NCI-H524 treated with DMSO at 0.1 percent for 48 hours (cell line): ENCODE measurements around the gene HLA-E.

Experiments used
- DNase-seq: peaks from one replicate; lab custom pipeline; 2025; lab: John Stamatoyannopoulos, UW

The HLA-E gene

DNA sequence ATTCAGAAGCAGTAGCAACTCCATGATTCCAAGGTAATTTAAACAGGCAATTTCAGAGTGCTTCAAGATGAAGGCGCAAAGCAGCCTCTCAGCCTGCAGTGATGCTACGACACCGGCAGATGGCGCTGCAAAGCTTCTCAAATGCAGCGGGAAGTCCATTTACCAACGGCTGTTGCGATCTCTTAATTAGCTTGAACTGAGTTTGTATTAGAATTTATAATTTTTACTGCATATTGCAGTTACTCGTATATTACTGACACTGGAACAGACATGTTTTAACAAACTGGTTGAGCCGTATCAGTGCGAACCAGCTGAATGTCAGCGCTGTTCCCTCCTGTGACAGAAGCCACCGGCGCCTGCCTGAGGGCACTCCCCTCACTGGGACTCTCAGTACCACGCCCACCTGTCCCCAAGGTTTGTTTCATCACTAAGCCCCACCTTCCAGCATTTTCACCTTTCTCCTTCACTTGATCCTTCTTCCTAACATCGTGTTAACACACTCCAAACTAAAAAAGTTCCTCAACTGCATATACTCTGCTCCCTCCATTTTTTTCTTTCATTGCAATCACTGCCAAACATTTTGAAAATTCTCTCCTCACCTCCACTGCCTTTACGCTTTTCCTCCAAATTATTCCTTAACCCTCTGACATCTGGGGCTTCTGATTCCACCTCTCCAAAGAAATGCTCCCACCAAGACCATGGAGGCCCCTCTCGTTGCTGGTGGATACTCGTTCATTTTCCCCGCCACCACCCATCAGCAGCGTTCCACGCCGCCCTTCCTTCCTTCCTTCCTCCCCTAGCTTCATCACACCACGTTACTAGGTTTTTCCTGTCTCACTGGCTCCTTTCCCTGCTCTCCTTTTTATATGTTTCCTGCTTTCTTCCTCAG, 52.5 kb downstream of the HLA-E start:
- no peak for DNase-seq

GRCh38 chr6:30542404-30542725, 53.1 kb downstream of the HLA-E start:
- DNase-seq: no peak

- DNase-seq: no peak
Measured at GRCh38 chr6:30542915-30543314, 53.6 kb downstream of the HLA-E start.
